Activated CD4-positive, CD25-positive, alpha-beta regulatory T cell treated with anti-CD3 and anti-CD28 coated beads, Interleukin-2, amount 50 U/mL, for 16 hours (primary cell): ENCODE measurements around the gene KIF11.

Experiments used
- DNase-seq: peaks from one replicate; pipeline ENCODE4 v3.0.0-alpha.2; 2020; ENCODE audit warnings: low read depth, low spot score

The KIF11 gene

GRCh38 chr10:92677708-92678107, 84.8 kb downstream of the KIF11 start:
- DNase-seq, result no peak

- no peak for DNase-seq
Observed at GRCh38 chr10:92678206-92678605, 85.3 kb downstream of the KIF11 start.

DNA sequence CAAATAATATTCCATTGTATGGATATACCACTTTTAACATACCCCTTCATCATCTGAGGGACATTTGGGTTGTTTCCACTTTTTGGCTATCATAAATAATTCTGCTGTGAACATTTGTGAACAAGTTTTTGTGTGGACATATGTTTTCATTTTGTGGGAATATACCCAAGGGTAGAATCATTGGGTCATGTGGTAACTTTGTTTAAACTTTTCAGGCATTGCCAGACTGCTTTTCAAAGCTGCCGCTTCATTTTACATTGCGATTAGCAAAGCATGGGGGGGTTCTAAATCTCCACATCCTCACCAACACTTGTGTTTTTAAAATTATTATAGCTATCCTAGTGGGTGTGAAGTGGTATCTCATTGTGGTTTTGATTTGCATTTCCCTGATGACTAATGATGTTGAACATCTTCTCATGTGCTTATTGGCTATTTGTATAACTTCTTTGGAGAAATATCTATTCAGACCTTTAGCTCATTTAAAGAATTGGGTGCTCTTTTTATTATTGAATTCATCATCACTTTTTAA, 88.4 kb downstream of the KIF11 start:
- DNase-seq, result no peak

GRCh38 chr10:92688573-92688926, 95.6 kb downstream of the KIF11 start:
- DNase-seq, result no peak

GRCh38 chr10:92688927-92689662, 96.2 kb downstream of the KIF11 start:
- no peak for DNase-seq

GRCh38 chr10:92689663-92690210, 96.8 kb downstream of the KIF11 start, which contains the start of gene HHEX:
Gene HHEX, plus strand, starts transcription at chr10:92689955. Its CDS starts 32 bp downstream, at chr10:92689987.
- DNase-seq, result no peak

DNA sequence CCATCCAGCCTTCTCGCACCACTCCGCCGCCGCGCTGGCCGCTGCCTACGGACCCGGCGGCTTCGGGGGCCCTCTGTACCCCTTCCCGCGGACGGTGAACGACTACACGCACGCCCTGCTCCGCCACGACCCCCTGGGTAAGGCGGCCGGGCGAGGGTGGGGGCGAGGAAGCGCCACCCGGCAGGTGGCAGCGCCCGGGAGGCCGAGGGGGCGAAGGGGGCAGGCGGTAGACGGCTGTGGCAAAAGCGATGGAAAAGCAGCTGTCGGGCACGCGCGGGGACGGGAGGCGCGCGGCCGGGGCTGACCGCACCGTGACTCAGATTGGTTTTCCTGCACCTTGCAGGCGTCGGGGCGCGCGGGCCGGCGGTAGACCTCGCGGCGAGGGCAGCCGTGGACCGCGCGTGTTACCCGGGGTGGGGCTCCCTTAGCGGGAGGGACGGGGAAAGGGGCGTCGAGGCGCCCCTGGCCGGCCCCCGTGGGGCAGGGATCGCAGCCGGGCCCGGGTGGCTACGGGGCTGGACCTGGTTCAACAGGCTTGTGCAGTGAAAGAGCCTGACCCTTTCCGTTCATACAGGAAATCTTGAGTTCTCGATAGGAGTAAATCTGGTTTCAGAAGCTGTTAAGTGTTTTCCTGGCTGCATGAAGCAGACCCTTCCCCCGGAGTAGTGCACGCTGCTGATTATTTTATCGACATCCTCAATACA, 97.4 kb downstream of the KIF11 start:
- no peak for DNase-seq

GRCh38 chr10:92690915-92691590, 98.1 kb downstream of the KIF11 start:
- no peak for DNase-seq

- DNase-seq, result no peak
Observed at GRCh38 chr10:92691591-92692079, 98.7 kb downstream of the KIF11 start.

DNA sequence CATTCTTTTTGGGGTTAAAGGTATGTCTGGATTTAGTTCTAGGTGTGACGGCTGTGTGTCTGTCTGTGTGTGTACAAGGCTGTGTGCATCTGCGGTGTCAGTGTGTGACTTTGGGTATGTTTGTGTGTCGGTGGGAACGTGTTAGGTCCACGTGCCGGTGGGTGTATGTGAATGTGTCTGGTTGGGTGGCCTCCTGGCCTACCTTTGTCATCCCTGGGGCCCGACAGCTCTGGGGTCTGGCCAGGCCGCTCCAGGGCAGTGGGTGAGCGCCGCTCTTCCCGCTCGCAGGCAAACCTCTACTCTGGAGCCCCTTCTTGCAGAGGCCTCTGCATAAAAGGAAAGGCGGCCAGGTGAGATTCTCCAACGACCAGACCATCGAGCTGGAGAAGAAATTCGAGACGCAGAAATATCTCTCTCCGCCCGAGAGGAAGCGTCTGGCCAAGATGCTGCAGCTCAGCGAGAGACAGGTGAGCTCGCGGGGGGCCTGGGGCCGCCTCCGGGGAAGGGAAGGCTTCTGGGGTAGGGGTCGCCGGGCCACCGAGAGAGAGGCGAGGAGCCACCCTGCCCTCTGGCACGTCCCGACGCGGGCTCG, 99.2 kb downstream of the KIF11 start:
- no peak for DNase-seq

DNA sequence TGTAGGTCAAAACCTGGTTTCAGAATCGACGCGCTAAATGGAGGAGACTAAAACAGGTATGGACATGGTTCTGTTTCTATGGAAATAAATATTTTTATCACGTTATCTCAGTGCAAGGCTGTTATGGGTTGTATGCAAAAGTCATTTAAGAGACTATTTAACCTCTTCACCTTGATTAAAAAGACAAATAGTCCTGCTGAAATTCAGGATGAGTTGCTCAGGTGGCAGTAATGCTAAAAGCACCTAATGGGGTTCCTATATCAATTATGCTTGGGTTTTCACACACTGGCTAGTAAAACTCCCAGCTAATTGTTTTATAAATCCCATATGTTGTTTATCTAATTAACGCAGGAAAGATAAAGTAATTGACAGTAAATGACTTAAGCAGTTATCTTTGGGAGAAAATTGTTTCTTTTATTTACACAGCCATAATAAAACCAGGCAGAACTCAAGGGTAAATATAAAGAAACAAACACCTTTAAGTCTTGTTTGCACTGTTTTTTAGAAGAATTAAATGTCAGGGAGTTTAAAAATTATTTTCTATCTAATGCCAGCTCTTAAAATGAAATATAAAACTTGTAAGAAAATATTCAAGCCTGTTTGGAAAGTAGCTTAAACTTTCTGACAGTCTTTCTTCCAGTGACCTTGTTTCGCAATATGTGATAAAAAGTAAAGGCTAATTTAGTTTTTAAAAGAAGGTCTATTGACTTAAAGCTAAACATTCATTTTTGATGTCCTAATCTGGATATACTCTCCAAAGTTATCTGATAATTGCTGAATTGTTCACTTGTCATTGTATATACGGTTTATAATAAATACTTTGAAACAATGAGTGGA, 100.0 kb downstream of the KIF11 start:
- no peak for DNase-seq

GRCh38 chr10:92693534-92693893, 100.6 kb downstream of the KIF11 start:
- no peak for DNase-seq

DNA sequence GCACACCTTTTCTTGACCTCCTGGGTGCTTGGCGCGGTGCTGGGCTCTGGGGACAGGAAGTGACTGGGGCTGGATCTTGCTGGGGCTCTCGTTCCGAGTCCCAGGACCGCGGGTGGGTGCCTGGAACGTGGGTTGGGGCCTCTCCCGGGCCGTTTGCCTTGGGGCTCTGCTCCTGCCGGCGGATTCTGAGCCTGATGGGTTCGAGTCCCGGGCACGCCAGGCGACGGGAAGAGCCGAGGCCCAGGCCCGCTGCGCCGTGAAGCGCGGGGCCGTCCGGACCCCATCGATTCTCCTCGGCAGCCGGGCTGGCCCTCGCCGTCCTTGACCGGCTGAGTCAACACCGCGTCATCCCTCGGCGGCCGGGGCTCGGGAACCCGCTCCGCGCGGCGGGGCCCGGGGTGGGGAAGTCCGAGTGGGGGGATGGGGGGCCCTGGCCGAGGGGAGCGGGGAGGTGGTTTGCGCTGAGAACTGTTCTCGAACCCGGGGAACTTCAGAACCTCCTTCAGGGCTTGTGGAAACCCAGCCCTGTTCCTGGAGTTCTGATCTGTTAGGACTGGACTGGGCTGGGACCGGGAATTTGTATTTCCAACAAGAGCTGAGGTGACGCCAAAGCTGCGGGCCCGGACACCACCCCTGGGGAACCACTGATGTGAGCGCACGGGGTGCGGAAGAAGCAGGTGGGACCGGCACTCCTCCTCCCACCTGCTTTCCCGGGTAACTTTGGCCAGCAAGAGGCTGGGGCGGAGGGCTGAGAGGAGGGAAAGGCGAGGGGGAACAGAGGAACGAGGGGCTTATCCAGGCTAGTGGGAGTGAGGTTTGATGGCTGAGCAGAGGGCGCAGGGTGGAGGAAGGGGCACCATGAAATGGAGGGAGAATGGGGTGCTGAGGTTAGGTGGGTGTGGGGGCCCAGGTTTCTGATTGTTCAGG, 103.0 kb downstream of the KIF11 start:
- no peak for DNase-seq

DNA sequence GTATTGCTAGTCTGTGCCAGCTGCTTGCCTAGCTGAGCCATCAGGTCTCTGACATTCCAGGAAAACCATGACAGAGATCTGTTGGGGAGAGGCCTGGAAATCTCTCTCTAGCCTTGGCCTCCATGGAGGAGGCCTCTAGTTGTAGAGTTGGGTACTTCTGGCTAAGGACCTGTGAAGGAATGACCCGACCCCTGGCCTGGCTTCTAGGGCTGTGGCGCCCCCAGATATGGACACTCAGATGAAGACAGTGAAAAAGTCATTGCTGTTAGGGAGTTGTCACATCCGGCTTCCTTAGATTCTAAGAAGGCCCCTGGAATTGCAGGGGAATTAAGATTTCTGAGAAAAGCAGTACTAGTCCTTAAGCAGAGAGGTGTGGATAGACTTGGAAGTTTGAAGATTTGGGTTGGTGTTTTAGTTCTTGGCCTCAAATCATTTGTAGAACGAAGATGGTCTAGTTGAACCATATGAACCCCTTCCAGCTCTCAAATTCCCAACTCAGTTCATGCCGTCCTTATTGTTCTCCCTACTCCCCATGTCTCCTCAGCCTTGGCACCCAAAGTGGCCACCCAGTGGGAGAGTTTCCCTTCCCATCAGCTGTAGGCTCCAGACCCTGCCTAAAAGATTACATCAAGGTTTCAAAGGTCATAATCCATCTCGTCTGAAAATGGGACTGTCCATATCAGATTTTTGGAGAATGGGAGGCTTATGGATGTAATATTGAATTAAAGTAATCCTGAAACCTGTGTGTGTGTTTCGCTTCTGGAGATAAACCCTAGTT, 103.9 kb downstream of the KIF11 start:
- no peak for DNase-seq

GRCh38 chr10:92697663-92698511, 105.0 kb downstream of the KIF11 start:
- no peak for DNase-seq

GRCh38 chr10:92699193-92699517, 106.2 kb downstream of the KIF11 start:
- DNase-seq, result no peak

- no peak for DNase-seq
Observed at GRCh38 chr10:92699518-92700381, 106.8 kb downstream of the KIF11 start.
